VCaP (cell line): ENCODE results near the gene RNF128.

Source experiments
- H3K27ac ChIP-seq: fragments of 450-650 bp; 2 replicates; pipeline ENCODE4 v1.5.1; 2017
- CTCF ChIP-seq: fragments of 450-650 bp; conservative IDR thresholded peaks from 2 replicates; pipeline ENCODE4 v1.5.1; 2017; ENCODE audit warnings: mild to moderate bottlenecking, moderate library complexity

The RNF128 gene

GRCh38 chrX:106706466-106706865, 20.0 kb upstream of the RNF128 start:
- no peak overlapping the region for H3K27ac ChIP-seq
- TF ChIP-seq CTCF = no peak

- no peak for TF ChIP-seq CTCF
- no peak overlapping the region for H3K27ac ChIP-seq
Observed at GRCh38 chrX:106707771-106708454, 18.6 kb upstream of the RNF128 start.

GRCh38 chrX:106710771-106711170, 15.7 kb upstream of the RNF128 start:
- no peak for TF ChIP-seq CTCF
- H3K27ac ChIP-seq = no peak overlapping the region

- TF ChIP-seq CTCF = no peak
Observed at GRCh38 chrX:106711375-106711774, 15.1 kb upstream of the RNF128 start.

GRCh38 chrX:106716004-106716403, 10.5 kb upstream of the RNF128 start:
- H3K27ac ChIP-seq = no peak overlapping the region

More at GRCh38 chrX:106711375-106711774, 15.1 kb upstream of the RNF128 start:
- no peak overlapping the region for H3K27ac ChIP-seq

GRCh38 chrX:106716463-106716862, 10.0 kb upstream of the RNF128 start:
- H3K27ac ChIP-seq = no peak overlapping the region
- no peak for TF ChIP-seq CTCF

More at GRCh38 chrX:106716004-106716403, 10.5 kb upstream of the RNF128 start:
- TF ChIP-seq CTCF = no peak

- no peak for TF ChIP-seq CTCF
- H3K27ac ChIP-seq = no peak overlapping the region
Observed at GRCh38 chrX:106718709-106719108, 7.8 kb upstream of the RNF128 start.
